ENCODE results near the gene GRIA4.

Gene GRIA4

GRCh38 chr11:105799728-105800462, 190.0 kb downstream of the GRIA4 start:
- DNase-seq, result no peak

GRCh38 chr11:105802390-105802789, 192.5 kb downstream of the GRIA4 start:
- no peak for DNase-seq

- DNase-seq, result no peak
Observed at GRCh38 chr11:105811242-105811641, 201.4 kb downstream of the GRIA4 start.

- DNase-seq, result no peak
Observed at GRCh38 chr11:105821372-105821771, 211.5 kb downstream of the GRIA4 start.

- DNase-seq, result no peak
Observed at GRCh38 chr11:105821781-105822180, 211.9 kb downstream of the GRIA4 start.

- no peak for DNase-seq
Observed at GRCh38 chr11:105823495-105824033, 213.7 kb downstream of the GRIA4 start.

- peak; percentile 24 for DNase-seq
Observed at GRCh38 chr11:105824457-105825013, 214.7 kb downstream of the GRIA4 start.

- no peak for DNase-seq
Observed at GRCh38 chr11:105825141-105825540, 215.3 kb downstream of the GRIA4 start.

- no peak for DNase-seq
Observed at GRCh38 chr11:105827906-105828305, 218.0 kb downstream of the GRIA4 start.

GRCh38 chr11:105829084-105829483, 219.2 kb downstream of the GRIA4 start:
- no peak for DNase-seq

GRCh38 chr11:105834461-105834860, 224.6 kb downstream of the GRIA4 start:
- DNase-seq, result no peak

- DNase-seq, result peak; percentile 62
Observed at GRCh38 chr11:105838668-105839384, 229.0 kb downstream of the GRIA4 start.

GRCh38 chr11:105840391-105840790, 230.5 kb downstream of the GRIA4 start:
- DNase-seq, result peak; percentile 3

- no peak for DNase-seq
Observed at GRCh38 chr11:105852403-105852802, 242.5 kb downstream of the GRIA4 start.

GRCh38 chr11:105854269-105854668, 244.4 kb downstream of the GRIA4 start:
- DNase-seq, result no peak

GRCh38 chr11:105856954-105857353, 247.1 kb downstream of the GRIA4 start:
- DNase-seq, result no peak

- no peak for DNase-seq
Observed at GRCh38 chr11:105857728-105858127, 247.9 kb downstream of the GRIA4 start.

GRCh38 chr11:105858841-105859240, 249.0 kb downstream of the GRIA4 start:
- no peak for DNase-seq

GRCh38 chr11:105860105-105860504, 250.2 kb downstream of the GRIA4 start:
- no peak for DNase-seq

- no peak for DNase-seq
Observed at GRCh38 chr11:105861225-105861624, 251.4 kb downstream of the GRIA4 start.

- peak; percentile 58 for DNase-seq
Observed at GRCh38 chr11:105862736-105863367, 253.0 kb downstream of the GRIA4 start.

GRCh38 chr11:105863523-105863922, 253.7 kb downstream of the GRIA4 start:
- no peak for DNase-seq

- no peak for DNase-seq
Observed at GRCh38 chr11:105867742-105868141, 257.9 kb downstream of the GRIA4 start.

Measured in fibroblast of skin of right quadriceps (primary cell).